Gastrocnemius medialis (tissue), 4 donors: Measurements from ENCODE around the gene RGS17. TPM values are rescaled to one million over a fixed set of nuclear protein-coding genes. Genes with fewer than 3 reads are reported as not detected.
A peak's percentile ranks its signal among the peaks of the same experiment; 100 is the strongest.

Experiments
- ATAC-seq, 2 donors: fragments of 150-250 bp; one replicate each; pipeline ENCODE4 v1.9.1; 2016
- DNase-seq, 2 donors: peaks; one replicate each; pipeline ENCODE4 v3.0.0-alpha.2; 2019
- H3K27ac ChIP-seq, 4 donors: fragments of 200-600 bp; sonication (generic); 1 replicate in 1 of 4; 2 replicates in 3 of 4; pipeline ENCODE4 v1.5.1; 2016 to 2018; ENCODE audit warnings: mild to moderate bottlenecking in 2 of 4, moderate library complexity in 1 of 4
- H3K27me3 ChIP-seq, 3 donors: fragments of 200-600 bp; sonication (generic) in 2 of 3; 1 replicate in 1 of 3; 2 replicates in 2 of 3; pipeline versions ENCODE4 v1.5.1 to v1.6.0; 2016 to 2019; ENCODE audit warnings: mild to moderate bottlenecking in 1 of 3, moderate library complexity in 1 of 3
- H3K36me3 ChIP-seq, 2 donors: fragments of 200-600 bp; sonication (generic) in 1 of 2; one replicate each; pipeline ENCODE4 v1.5.1; 2017 to 2018
- H3K4me1 ChIP-seq, 2 donors: fragments of 200-600 bp; sonication (generic) in 1 of 2; one replicate each; pipeline ENCODE4 v1.5.1; 2016 to 2017; ENCODE audit warnings: mild to moderate bottlenecking in 2 of 2
- H3K4me3 ChIP-seq, 4 donors: fragments of 200-600 bp; sonication (generic) in 3 of 4; 1 replicate in 1 of 4; 2 replicates in 3 of 4; pipeline ENCODE4 v1.5.1; 2016 to 2019; ENCODE audit warnings: mild to moderate bottlenecking in 2 of 4
- H3K9me3 ChIP-seq, 3 donors: fragments of 200-600 bp; sonication (generic) in 2 of 3; 1 replicate in 1 of 3; 2 replicates in 2 of 3; pipeline ENCODE4 v1.5.1; 2016 to 2019
- POLR2A ChIP-seq, 2 donors: fragments of 450-650 bp; IDR thresholded peaks; one replicate each; pipeline ENCODE4 v1.6.1; 2017; ENCODE audit warnings: antibody characterized with exemption in 2 of 2, mild to moderate bottlenecking in 2 of 2, moderate library complexity in 2 of 2
- in situ Hi-C, 4 donors: fragments of 200-750 bp; cut with MboI; loops; one replicate each; pipeline versions ENCODE4 v1.15.0 to v1.8.0; 2017; ENCODE audit warnings: low sequenced_read_pairs in 4 of 4
- intact Hi-C: fragments of 100-400 bp; cut with DNase I; formaldehyde crosslinking; loops from one replicate; pipeline ENCODE4 v1.15.1; 2023; ENCODE audit warnings: low total_unique reads
- total RNA-seq, 4 donors: library from RNA; depleted of rRNA; stranded (reverse); fragments of >200 nt; gene quantifications; one replicate each; pipeline versions ENCODE4 v1.1.0 to v1.2.3, GENCODE V29; 2016
- TF ChIP-seq, protein P1 (sequence below), 5 experiments: fragments of 450-650 bp in 3 of 5; fragments of 200-600 bp in 2 of 5; sonication (generic) in 2 of 5; IDR thresholded peaks in 4 of 5; conservative IDR thresholded peaks in 1 of 5; 1 replicate in 4 of 5; 2 replicates in 1 of 5; pipeline ENCODE4 v1.5.1; 2016 to 2019; ENCODE audit warnings: antibody characterized with exemption in 5 of 5, mild to moderate bottlenecking in 3 of 5, moderate library complexity in 3 of 5

RGS17 gene
- total RNA-seq, 4 donors from 2014 or later: 0.11 TPM; not detected in 3

DNA sequence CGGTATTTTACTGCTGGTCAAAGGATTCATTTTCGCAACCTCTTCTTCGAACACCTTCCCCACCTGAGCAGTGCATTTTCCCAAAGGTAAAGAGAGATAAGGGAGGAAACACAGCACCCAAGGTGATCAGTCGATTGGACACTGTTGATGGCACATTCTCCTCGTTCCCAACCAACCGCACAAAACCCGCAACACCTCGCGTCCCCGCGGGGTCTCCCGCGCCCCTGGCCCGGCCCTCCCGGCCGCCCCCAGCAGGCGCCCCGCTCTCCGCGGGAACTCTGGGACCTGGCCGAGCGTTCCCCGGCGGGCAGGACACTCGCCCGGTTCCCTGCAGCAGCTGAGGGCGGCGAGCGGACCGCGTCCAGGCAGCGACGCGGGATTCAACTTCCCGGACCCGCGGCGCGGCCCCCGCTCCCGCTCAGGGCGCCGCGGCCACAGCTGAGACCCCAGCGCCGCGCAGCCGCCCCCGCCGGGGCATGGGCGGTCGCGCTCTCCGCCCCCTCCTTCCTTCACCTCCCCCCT lies 506 bp downstream of the RGS17 start:
- TF ChIP-seq, protein P1, sequence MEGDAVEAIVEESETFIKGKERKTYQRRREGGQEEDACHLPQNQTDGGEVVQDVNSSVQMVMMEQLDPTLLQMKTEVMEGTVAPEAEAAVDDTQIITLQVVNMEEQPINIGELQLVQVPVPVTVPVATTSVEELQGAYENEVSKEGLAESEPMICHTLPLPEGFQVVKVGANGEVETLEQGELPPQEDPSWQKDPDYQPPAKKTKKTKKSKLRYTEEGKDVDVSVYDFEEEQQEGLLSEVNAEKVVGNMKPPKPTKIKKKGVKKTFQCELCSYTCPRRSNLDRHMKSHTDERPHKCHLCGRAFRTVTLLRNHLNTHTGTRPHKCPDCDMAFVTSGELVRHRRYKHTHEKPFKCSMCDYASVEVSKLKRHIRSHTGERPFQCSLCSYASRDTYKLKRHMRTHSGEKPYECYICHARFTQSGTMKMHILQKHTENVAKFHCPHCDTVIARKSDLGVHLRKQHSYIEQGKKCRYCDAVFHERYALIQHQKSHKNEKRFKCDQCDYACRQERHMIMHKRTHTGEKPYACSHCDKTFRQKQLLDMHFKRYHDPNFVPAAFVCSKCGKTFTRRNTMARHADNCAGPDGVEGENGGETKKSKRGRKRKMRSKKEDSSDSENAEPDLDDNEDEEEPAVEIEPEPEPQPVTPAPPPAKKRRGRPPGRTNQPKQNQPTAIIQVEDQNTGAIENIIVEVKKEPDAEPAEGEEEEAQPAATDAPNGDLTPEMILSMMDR (IDR thresholded peaks at IDR 0.05 in 4 of 5, conservative IDR thresholded peaks at IDR 0.05 in 1 of 5): no peak
- TF ChIP-seq POLR2A (IDR thresholded peaks at IDR 0.05): no peak
- peaks cover 11 to 12% of the 10 kb centered on the region in 2 donors for H3K4me1 ChIP-seq
- ATAC-seq: no peak
- H3K27ac ChIP-seq: no peak overlapping the region
- peaks cover 30 to 36% (median 34%) of the 10 kb centered on the region in 3 donors for H3K27me3 ChIP-seq
- no peaks in the 10 kb centered on the region for H3K36me3 ChIP-seq
- in situ Hi-C loops: no loop called here
- DNase-seq: no peak
- intact Hi-C loops: no loop called here
- H3K4me3 ChIP-seq: peak overlapping the region; percentile 56 to 66 (median 60)
- H3K9me3 ChIP-seq: no peaks in the 10 kb centered on the region

DNA sequence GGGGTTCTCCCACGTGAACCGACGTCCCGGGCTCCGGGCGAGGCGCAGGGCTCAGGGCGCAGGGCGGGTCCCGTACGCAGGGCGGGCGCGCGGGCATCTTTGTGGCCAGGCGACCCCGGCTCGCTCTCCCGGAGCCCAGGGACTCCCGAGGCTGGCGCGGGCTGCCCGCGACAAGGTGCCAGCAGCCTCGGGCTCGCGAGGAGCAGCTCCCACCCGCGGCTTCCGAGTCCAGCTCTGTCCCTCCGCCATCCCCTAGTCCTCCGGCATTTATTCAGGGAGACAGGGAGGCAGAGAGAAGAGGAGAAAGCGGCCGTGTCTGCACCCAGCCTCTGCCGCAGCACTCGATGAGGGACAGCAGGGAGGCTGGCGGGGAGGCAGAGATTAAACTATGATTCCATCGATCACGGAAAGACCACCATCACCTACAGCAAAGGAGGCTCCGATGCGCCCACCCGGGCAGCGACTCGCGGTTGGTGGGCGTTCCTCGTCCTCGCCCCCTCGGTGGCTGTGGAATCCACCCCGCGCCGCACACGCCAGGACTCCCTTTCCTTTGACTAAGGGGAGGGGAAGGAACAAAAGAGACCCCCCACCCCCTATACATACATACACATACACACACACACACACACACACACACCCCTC lies 1.1 kb downstream of the RGS17 start:
- in situ Hi-C loops: no loop called here
- Histone ChIP-seq H3K4me1 (peaks cover 11 to 12% of the 10 kb centered on the region in 2 donors), H3K27me3 (peaks cover 30 to 36% (median 34%) of the 10 kb centered on the region in 3 donors), H3K4me3 (peak overlapping the region; percentile 56 to 66 (median 60)), H3K36me3 (no peaks in the 10 kb centered on the region), H3K9me3 (no peaks in the 10 kb centered on the region), H3K27ac (no peak overlapping the region)
- DNase-seq: no peak
- intact Hi-C loops: no loop called here
- no peak for ATAC-seq
- TF ChIP-seq, protein P1 (IDR thresholded peaks at IDR 0.05 in 4 of 5, conservative IDR thresholded peaks at IDR 0.05 in 1 of 5): no peak
- no peak for TF ChIP-seq POLR2A (IDR thresholded peaks at IDR 0.05)

DNA sequence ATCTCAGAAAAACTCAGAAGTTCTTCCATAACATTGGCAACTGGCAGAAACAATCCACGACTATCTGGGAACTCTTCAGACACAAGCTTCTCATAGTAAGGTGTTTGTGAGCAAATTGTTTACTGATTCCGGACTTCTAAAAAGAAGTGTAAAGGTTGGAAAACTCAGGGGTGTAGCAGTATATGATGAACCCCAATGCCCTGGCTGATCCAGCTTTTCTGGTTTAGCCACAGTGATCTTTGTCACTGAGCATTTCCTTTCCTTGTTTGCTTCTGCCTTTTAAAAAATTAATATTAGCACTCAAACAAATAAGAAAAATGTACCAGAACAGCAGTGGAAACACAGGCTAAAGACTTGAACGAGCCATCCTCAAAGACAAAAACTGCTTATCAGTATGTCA lies 4.9 kb downstream of the RGS17 start:
- Histone ChIP-seq H3K9me3 (no peaks in the 10 kb centered on the region), H3K4me3 (no peak overlapping the region), H3K27ac (no peak overlapping the region), H3K36me3 (no peaks in the 10 kb centered on the region), H3K4me1 (peaks cover 11 to 12% of the 10 kb centered on the region in 2 donors), H3K27me3 (peaks cover 30 to 36% (median 34%) of the 10 kb centered on the region in 3 donors)
- ATAC-seq: no peak
- intact Hi-C loops (no loop called here), in situ Hi-C loops (no loop called here)
- no peak for DNase-seq
- no peak for TF ChIP-seq POLR2A (IDR thresholded peaks at IDR 0.05)
- TF ChIP-seq, protein P1 (IDR thresholded peaks at IDR 0.05 in 4 of 5, conservative IDR thresholded peaks at IDR 0.05 in 1 of 5): no peak

DNA sequence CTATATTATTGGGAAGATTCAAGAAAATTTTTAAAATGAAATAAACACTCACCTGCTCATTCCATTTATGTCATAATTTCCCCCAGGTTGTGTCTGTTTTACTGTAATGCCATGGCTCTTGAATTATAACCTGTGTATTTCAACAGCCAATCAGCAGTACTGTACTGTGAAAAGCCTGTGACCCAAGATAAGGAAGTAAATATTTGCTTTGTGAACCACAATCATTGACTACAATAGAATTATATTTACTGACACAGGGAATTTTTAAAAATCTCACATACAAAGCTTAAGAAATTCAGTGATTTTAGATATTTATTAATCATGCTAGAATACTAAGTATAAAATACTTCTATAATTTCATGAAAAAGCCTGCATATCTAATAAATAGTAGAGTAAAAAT lies 6.0 kb downstream of the RGS17 start:
- H3K9me3 ChIP-seq: no peaks in the 10 kb centered on the region
- ATAC-seq: no peak
- H3K27ac ChIP-seq: no peak overlapping the region
- DNase-seq: no peak
- TF ChIP-seq, protein P1 (IDR thresholded peaks at IDR 0.05 in 4 of 5, conservative IDR thresholded peaks at IDR 0.05 in 1 of 5): no peak
- no peak for TF ChIP-seq POLR2A (IDR thresholded peaks at IDR 0.05)
- no peak overlapping the region for H3K4me3 ChIP-seq
- in situ Hi-C loops: no loop called here
- H3K27me3 ChIP-seq: peaks cover 26 to 31% (median 31%) of the 10 kb centered on the region in 3 donors
- H3K36me3 ChIP-seq: no peaks in the 10 kb centered on the region
- peaks cover 6 to 8% of the 10 kb centered on the region in 2 donors for H3K4me1 ChIP-seq
- intact Hi-C loops: no loop called here
